Measurements from ENCODE around the gene BCO1.

Gene BCO1

GRCh38 chr16:81254922-81255526, 16.5 kb downstream of the BCO1 start:
- DNase-seq (ENCODE audit: low spot score), result no peak
- TF ChIP-seq CTCF (conservative IDR thresholded peaks at IDR 0.05; ENCODE audit: low read depth), result no peak
- ChIA-PET POLR2A (ENCODE audit: low non-redundant PET) (no interaction called here), CTCF (no interaction called here)
- H3K27ac ChIP-seq, result no peak overlapping the region

GRCh38 chr16:81259916-81260315, 21.4 kb downstream of the BCO1 start:
- ChIA-PET POLR2A (ENCODE audit: low non-redundant PET) (no interaction called here), CTCF (interaction anchor here (0.6 to 2.6 kb wide), 3 partner anchors 30 to 999 kb away, joined by 3 to 5 read pairs (median 3); no protein-coding TSS in a partner anchor)
- TF ChIP-seq CTCF (conservative IDR thresholded peaks at IDR 0.05; ENCODE audit: low read depth), result no peak
- H3K27ac ChIP-seq, result no peak overlapping the region
- no peak for DNase-seq (ENCODE audit: low spot score)

- ChIA-PET POLR2A (ENCODE audit: low non-redundant PET) (no interaction called here), CTCF (interaction anchor here (0.6 to 2.6 kb wide), 7 partner anchors 13 to 166 kb away, joined by 3 to 5 read pairs (median 3); partner anchors contain the start of gene BCO1)
- TF ChIP-seq CTCF (conservative IDR thresholded peaks at IDR 0.05; ENCODE audit: low read depth), result 0 out of 2 replicates have a peak, but pooled peaks have one; percentile 16
- no peak for DNase-seq (ENCODE audit: low spot score)
- no peak overlapping the region for H3K27ac ChIP-seq
Measured at GRCh38 chr16:81261049-81261648, 22.7 kb downstream of the BCO1 start.

- ChIA-PET CTCF (interaction anchor here (0.6 to 1.2 kb wide), 3 partner anchors 14 to 58 kb away, joined by 3 to 4 read pairs (median 3); no protein-coding TSS in a partner anchor), POLR2A (ENCODE audit: low non-redundant PET) (no interaction called here)
- TF ChIP-seq CTCF (conservative IDR thresholded peaks at IDR 0.05; ENCODE audit: low read depth), result no peak
- no peak for DNase-seq (ENCODE audit: low spot score)
- no peak overlapping the region for H3K27ac ChIP-seq
Measured at GRCh38 chr16:81263470-81264220, 25.2 kb downstream of the BCO1 start.

- no peak for TF ChIP-seq CTCF (conservative IDR thresholded peaks at IDR 0.05; ENCODE audit: low read depth)
- POLR2A ChIA-PET (ENCODE audit: low non-redundant PET), result no interaction called here
- H3K27ac ChIP-seq, result no peak overlapping the region
- CTCF ChIA-PET, result interaction anchor here (1.2 kb wide), 1 partner anchor 47 kb away, joined by 4 read pairs; no protein-coding TSS in a partner anchor
- DNase-seq (ENCODE audit: low spot score), result no peak
Measured at GRCh38 chr16:81264386-81264785, 25.9 kb downstream of the BCO1 start.

- DNase-seq (ENCODE audit: low spot score), result no peak
- no peak for TF ChIP-seq CTCF (conservative IDR thresholded peaks at IDR 0.05; ENCODE audit: low read depth)
- ChIA-PET POLR2A (ENCODE audit: low non-redundant PET) (no interaction called here), CTCF (no interaction called here)
- H3K27ac ChIP-seq, result no peak overlapping the region
Measured at GRCh38 chr16:81265052-81265451, 26.6 kb downstream of the BCO1 start.

Measured in RWPE1 (cell line).